NCI-H2029 (cell line): ENCODE data around the gene ZNF326.
A peak's percentile ranks its signal among the peaks of the same experiment; 100 is the strongest.

Experiments
- DNase-seq: peaks from one replicate; lab custom pipeline; 2025; lab: John Stamatoyannopoulos, UW

Gene ZNF326

GRCh38 chr1:89994805-89995597 is at the start of gene ZNF326:
Gene ZNF326 (plus strand): TSS chr1:89995110. CDS start chr1:89995258, 148 bp downstream.
- peak; percentile 96 for DNase-seq

GRCh38 chr1:89945852-89946476 is 48.9 kb upstream of the ZNF326 start:
- no peak for DNase-seq

- no peak for DNase-seq
Observed at GRCh38 chr1:89946532-89946931, 48.4 kb upstream of the ZNF326 start.

GRCh38 chr1:89948722-89949345 is 46.1 kb upstream of the ZNF326 start:
- no peak for DNase-seq

GRCh38 chr1:89949991-89950624 is 44.8 kb upstream of the ZNF326 start:
- no peak for DNase-seq

GRCh38 chr1:89950703-89951102 is 44.2 kb upstream of the ZNF326 start:
- no peak for DNase-seq

- no peak for DNase-seq
Observed at GRCh38 chr1:89951766-89952604, 42.9 kb upstream of the ZNF326 start.

GRCh38 chr1:89952605-89953130 is 42.2 kb upstream of the ZNF326 start:
- no peak for DNase-seq

- DNase-seq, result no peak
Observed at GRCh38 chr1:89953131-89953626, 41.7 kb upstream of the ZNF326 start.

GRCh38 chr1:89953929-89954328 is 41.0 kb upstream of the ZNF326 start:
- no peak for DNase-seq

- DNase-seq, result no peak
Observed at GRCh38 chr1:89954401-89954800, 40.5 kb upstream of the ZNF326 start.

GRCh38 chr1:89955311-89956205 is 39.4 kb upstream of the ZNF326 start:
- DNase-seq, result no peak

GRCh38 chr1:89957107-89957506 is 37.8 kb upstream of the ZNF326 start:
- no peak for DNase-seq

- no peak for DNase-seq
Observed at GRCh38 chr1:89958851-89959654, 35.9 kb upstream of the ZNF326 start.

- DNase-seq, result no peak
Observed at GRCh38 chr1:89959719-89960118, 35.2 kb upstream of the ZNF326 start.

GRCh38 chr1:89962024-89962741 is 32.7 kb upstream of the ZNF326 start:
- no peak for DNase-seq

- no peak for DNase-seq
Observed at GRCh38 chr1:89962742-89963075, 32.2 kb upstream of the ZNF326 start.

- DNase-seq, result no peak
Observed at GRCh38 chr1:89965193-89965768, 29.6 kb upstream of the ZNF326 start.
